DMS153 treated with DMSO at 0.1 percent for 48 hours (cell line): ENCODE results near the gene NAGLU.
"Not testable (repeated sequence)": the region's sequence is repeated elsewhere in the genome, so short reads cannot be mapped to it uniquely, and the experiment has no call there.

Source experiments
- DNase-seq: peaks from one replicate; lab custom pipeline; 2025; ENCODE audit not compliant: unreplicated experiment; lab: John Stamatoyannopoulos, UW

Gene NAGLU

DNA sequence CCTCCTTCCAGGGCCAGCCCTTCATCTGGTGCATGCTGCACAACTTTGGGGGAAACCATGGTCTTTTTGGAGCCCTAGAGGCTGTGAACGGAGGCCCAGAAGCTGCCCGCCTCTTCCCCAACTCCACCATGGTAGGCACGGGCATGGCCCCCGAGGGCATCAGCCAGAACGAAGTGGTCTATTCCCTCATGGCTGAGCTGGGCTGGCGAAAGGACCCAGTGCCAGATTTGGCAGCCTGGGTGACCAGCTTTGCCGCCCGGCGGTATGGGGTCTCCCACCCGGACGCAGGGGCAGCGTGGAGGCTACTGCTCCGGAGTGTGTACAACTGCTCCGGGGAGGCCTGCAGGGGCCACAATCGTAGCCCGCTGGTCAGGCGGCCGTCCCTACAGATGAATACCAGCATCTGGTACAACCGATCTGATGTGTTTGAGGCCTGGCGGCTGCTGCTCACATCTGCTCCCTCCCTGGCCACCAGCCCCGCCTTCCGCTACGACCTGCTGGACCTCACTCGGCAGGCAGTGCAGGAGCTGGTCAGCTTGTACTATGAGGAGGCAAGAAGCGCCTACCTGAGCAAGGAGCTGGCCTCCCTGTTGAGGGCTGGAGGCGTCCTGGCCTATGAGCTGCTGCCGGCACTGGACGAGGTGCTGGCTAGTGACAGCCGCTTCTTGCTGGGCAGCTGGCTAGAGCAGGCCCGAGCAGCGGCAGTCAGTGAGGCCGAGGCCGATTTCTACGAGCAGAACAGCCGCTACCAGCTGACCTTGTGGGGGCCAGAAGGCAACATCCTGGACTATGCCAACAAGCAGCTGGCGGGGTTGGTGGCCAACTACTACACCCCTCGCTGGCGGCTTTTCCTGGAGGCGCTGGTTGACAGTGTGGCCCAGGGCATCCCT is 7.4 kb downstream of the NAGLU start:
- DNase-seq: no peak

DNA sequence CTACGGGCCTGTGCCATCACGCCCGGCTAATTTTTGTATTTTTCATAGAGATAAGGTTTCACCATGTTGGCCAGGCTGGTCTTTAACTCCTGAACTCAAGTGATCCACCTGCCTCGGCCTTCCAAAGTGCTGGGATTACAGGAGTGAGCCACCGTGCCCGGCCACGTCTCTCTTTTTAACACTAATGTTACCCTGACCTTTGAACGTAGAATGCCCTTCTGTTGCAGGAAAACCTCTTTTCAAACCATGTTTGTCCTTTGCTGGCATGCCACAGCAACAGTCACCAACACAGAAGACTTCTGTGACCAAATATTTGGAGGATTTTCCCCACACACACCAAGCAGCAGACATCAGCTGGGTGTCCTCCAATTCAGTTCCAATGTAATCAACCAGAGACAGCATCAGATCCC is 8.8 kb downstream of the NAGLU start:
- DNase-seq: no peak

DNA sequence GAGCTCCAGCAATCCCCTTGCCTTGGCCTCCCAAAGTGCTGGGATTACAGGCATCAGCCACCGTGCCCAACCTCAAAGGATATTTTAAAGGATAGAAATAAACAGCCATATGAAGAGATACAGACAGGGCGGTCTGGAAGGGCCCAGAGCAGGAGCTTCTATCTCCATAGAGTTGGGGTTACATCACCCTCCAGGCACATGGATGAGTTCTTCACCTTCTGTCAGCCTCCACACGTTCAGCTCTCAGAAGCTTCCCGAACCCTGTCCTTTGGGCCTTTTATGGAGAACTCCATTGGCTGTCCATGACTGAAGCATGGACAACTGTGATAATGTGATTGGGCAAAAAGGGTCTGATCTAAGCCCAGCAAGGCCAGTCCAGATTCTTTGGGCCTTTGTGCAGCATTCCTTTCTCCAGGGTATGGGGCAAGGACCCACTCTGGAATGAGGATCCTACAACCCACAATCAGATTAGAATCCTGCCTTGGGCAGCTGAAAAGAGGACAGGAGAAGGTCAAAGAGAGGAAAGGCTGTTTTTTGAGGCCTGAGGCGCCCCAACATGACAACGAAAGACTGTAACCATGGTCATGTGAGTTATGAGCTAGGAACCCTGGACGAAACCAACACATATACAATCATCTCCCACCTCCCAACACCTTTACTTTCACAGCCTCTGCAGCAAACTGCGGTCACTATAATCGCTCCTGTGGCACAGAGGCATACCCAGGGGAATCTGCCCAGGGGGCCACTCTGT is 9.9 kb downstream of the NAGLU start:
- DNase-seq: not testable (repeated sequence)

DNA sequence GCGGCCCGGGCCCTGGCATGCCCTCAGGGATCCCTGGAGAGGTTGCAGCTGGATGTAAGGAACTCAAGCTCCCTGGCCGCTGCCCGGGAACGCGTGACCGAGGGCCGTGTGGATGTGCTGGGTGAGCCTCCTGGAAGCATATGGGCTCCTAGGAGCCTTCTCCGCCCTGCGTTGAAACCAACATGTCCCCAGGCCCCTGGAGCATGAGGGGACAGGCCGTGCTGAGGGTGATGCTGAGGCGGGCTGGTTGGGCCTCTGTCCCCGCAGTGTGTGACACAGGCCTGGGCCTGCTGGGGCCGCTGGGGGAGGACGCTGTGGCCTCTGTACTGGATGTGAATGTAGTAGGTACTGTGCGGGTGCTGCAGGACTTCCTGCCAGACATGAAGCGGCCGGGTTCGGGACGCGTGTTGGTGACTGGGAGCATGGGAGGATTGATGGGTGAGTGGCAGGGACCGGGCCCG is 11.0 kb downstream of the NAGLU start:
- DNase-seq: no peak

DNA sequence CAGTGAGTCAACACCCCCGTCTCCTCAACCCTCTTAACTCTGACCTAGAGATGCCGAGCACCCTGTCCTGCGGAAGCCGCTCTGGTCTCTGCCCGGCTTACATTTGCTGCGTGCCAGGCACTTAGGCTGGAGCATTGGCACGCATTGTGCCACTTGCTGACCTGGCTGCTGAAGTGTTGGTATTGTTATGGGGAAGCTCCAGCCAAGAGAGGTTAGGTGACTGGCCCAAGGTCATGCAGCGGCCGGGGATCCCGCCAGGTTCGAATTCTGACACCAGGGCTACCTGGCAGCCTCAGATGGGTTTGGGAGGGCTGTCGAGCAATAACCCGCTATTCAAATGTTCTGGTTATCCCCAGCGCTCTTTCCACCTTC is 11.6 kb downstream of the NAGLU start:
- DNase-seq: no peak

DNA sequence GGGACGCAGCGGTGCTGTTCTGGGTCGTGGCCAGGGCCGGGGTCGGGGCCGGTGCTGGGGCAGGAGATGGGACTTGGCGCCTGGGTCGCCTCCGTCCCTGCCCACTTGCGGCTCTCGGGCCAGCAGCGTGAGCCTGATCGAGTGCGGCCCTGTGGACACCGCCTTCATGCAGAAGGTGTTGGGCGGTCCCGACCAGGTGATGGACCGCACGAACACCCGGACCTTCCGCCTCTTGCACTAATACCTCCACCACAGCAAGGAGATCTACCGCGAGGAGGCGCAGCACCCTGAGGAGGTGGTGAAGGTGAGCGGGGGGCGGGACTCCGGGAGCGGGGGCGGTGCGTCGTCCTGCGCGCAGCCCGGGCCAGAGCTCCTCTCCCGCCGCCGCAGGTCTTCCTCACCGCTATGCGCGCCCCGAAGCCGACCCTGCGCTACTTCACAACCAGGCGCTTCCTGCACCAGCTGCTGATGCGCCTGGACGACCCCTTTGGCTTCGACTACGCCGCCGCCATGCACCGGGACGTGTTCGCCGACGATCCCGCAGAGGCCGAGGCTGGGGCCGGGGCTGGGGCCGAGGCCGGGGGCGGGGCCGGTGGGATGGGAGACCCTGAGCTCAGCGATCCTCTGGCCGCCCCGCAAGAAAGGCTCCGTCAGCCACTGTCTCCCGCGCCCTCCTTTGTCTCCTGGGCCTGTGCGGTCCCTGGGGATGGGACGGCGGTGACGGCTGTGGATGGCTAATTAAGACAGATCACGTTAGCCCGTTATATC is 12.2 kb downstream of the NAGLU start:
- peak; percentile 81 for DNase-seq

DNA sequence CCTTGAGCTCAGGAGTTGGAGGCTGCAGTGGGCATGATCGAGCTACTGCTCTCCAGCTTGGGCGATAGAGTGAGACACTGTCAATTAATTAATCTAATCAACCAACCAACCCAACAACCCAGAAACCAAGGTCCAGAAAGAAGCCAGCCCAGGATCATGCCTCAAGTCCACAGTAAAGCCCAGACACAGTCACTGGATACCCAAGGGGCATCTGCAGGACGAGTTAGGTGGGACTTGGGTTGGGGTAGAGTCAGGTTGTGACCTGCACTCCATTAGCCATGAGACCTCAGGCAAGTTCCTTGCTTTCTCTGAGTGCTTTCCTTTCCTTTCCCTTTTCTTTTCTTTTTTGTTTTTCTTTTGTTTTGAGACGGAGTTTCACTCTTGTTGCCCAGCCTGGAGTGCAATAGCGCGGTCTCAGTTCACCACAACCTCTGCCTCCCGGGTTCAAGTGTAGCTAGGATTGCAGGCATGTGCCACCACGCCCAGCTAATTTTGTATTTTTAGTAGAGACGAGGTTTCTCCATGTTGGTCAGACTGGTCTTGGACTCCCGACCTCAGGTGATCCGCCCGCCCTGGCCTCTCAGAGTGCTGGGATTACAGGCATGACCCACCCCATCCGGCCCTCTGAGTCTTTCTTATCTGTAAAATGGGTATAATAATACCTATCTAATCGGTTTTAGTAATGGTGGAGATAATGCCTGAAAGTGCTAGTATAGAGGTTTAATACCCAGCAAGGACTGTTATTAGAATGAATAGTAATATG is 13.1 kb downstream of the NAGLU start:
- no peak for DNase-seq

DNA sequence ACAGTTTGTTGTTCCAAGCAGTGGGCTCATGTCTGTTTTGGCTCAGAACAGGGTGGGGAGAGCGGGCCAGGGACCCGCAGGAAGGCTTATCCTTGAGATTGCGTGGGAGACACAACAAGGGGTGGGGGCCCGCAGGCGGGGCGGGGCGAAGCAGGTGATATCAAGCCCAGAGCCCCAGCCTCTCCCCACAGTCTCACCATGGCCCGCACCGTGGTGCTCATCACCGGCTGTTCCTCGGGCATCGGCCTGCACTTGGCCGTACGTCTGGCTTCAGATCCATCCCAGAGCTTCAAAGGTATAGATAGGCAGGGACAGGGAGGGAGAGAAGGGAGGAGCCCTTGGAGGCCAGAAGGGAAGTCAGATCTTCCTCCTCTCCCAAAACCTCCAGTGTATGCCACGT is 16.7 kb downstream of the NAGLU start, which contains the start of gene HSD17B1:
TSS of gene HSD17B1 (plus strand) at position 188 of the 400 bp plus-strand sequence. CDS start at position 199, 11 bp downstream.
- DNase-seq: not testable (repeated sequence)

DNA sequence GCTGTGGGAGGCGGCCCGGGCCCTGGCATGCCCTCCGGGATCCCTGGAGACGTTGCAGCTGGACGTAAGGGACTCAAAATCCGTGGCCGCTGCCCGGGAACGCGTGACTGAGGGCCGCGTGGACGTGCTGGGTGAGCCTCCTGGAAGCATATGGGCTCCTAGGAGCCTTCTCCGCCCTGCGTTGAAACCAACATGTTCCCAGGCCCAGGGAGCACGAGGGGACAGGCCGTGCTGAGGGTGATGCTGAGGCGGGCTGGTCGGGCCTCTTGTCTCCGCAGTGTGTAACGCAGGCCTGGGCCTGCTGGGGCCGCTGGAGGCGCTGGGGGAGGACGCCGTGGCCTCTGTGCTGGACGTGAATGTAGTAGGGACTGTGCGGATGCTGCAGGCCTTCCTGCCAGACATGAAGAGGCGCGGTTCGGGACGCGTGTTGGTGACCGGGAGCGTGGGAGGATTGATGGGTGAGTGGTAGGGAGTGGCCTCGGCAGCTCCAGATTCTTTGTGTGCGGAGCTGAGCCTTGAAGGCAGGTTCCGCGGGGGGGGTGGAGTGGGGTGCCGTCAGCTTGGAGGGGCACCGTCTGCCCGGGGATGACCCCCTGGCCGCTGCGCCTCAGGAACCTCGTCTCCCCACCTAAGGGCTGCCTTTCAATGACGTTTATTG is 17.2 kb downstream of the NAGLU start:
- no peak for DNase-seq

DNA sequence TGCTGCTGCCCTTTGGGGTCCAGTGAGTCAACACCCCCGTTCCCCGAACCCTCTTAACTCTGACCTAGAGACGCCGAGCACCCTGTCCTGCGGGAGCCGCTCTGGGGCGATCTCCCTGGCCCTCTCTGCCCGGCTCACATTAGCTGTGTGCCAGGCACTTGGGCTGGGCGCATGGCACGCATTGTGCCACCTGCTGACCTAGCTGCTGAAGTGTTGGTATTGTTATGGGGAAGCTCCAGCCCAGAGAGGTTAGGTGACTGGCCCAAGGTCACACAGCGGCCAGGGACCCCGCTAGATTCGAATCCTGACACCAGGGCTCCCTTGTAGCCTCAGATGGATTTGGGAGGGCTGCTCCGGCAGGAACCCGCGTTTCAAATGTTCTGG is 17.8 kb downstream of the NAGLU start:
- DNase-seq: no peak

DNA sequence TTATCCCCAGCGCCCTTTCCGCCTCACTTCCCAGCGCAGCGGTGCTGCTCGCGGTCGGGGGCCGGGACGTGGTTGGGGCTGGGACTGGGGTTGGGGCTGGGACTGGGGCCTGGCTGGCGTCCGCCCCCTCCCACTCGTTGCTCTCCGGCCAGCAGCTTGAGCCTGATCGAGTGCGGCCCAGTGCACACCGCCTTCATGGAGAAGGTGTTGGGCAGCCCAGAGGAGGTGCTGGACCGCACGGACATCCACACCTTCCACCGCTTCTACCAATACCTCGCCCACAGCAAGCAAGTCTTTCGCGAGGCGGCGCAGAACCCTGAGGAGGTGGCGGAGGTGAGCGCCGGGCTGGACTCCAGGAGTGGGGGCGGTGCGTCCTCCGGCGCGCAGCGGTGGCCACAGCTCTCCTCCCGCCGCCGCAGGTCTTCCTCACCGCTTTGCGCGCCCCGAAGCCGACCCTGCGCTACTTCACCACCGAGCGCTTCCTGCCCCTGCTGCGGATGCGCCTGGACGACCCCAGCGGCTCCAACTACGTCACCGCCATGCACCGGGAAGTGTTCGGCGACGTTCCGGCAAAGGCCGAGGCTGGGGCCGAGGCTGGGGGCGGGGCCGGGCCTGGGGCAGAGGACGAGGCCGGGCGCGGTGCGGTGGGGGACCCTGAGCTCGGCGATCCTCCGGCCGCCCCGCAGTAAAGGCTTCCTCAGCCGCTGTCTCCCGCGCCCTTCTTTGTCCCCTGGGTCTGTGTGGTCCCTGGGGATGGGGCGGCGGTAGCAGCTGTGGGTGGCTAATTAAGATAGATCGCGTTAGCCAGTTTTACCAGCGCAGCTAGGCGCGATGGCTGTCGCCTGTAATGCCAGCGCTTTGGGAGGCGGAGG is 18.4 kb downstream of the NAGLU start:
- DNase-seq: peak; percentile 48

DNA sequence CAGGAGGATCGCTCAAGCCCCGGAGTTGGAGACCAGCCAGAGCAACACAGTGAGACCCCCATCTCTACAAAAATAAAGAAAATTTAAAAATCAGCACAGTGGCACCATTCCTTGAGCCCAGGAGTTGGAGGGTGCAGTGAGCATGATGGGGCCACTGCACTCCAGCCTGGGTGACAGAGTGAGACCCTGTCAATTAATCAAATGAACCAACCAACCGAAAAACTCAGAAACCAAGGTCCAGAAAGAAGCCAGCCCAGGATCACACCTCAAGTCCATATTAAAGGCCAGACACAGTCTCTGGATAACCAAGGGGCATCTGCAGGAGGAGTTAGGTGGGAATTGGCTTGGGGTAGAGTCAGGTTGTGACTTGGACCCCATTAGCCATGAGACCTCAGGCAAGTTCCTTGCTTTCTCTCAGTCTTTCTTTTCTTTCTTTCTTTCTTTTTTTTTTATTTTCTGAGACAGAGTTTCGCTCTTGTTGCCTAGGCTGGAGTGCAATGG is 19.1 kb downstream of the NAGLU start:
- DNase-seq: no peak

DNA sequence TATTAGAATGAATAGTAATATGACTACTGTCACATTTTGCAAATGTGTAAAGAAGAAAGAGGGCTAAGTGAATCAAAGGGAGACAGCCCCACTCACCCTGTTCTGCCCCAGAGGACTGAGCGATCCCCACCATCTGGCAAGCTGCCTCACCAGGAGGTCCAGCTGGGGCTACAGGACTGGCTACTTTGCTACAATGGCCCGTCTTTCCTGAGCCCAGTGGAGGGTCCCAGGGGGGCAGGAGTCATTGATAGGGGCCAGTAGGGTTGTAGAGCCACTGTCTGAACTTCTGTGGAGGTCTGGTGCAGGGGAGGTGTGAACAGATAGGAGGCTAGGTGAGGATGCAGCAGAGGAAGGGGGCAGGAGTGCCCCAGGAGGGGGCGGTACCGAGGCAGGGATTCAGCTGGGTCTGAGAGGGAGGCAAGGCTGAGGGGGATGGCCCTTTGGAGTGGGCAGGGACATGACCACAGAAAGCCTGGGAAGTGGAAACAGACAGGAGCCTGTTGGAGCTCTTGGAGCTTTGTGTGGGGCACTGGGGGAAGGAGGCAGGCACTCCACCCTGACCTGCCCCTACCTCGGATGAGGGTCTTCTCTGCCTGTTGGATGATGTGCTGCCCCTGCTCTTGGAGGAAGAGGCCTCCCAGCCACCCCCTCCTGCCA is 20.0 kb downstream of the NAGLU start:
- not testable (repeated sequence) for DNase-seq

DNA sequence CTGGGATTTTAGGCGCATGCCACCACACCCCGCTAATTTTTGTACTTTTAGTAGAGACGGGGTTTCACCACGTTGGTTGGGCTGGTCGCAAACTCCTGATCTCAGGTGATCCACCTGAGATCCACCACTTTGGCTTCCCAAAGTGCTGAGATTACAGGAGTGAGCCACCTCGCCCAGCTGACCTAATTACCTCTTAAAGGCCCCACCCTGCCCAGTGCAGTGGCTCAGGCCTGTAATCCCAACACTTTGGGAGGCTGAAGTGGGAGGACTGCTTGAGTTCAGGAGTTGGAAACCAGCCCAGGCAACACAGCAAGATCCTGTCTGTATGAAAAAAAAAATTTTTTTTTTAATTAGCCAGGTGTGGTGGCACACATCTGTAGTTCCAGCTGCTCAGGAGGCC is 23.0 kb downstream of the NAGLU start:
- DNase-seq: no peak

DNA sequence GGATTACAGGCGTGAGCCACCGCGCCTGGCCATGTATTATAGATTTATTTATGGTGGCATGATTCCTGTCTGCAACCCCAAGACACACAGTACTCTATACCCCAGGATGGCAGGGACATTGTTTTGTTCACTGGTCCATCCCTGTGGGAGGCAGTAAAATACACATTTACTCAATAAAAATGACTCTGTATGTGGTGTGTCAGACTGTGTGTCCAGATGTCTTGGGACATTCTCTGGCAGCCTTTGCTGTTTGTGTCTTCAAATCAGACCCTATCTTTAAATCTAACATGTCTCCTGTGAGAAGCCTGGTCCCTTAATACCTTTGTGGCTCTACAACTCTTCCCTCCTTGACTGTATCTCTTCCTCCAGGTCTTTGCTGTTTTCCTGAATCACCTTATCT is 24.2 kb downstream of the NAGLU start:
- DNase-seq: no peak

DNA sequence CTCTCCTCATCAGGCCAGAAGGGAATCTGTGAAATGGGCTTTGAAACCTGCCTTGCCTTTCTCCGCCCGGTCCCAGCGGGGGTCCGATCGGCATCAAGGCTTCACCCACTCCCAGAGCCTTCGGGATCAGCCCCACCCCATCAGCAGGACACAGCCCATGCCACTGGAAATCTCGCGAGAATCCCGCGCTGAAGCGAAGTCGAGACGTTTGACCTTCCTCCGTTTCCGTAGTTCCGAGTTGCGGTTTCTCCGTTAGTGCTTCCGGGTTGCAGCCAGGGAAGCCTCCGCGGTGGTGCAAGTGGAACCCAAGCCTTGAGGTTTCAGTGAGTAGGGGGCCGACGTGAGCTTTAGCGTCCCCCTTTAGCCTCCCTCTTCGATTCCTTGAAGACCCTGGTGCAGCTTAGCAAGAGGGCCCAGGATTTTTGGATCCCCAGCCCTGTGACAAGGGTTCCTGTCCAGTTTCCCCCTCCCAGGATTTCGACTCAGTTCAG is 25.9 kb downstream of the NAGLU start, which contains the start of gene COASY:
TSS of gene COASY (plus strand) at position 252 of the 491 bp plus-strand sequence. CDS start 475 bp downstream, outside the sequence.
- DNase-seq: peak; percentile 62

DNA sequence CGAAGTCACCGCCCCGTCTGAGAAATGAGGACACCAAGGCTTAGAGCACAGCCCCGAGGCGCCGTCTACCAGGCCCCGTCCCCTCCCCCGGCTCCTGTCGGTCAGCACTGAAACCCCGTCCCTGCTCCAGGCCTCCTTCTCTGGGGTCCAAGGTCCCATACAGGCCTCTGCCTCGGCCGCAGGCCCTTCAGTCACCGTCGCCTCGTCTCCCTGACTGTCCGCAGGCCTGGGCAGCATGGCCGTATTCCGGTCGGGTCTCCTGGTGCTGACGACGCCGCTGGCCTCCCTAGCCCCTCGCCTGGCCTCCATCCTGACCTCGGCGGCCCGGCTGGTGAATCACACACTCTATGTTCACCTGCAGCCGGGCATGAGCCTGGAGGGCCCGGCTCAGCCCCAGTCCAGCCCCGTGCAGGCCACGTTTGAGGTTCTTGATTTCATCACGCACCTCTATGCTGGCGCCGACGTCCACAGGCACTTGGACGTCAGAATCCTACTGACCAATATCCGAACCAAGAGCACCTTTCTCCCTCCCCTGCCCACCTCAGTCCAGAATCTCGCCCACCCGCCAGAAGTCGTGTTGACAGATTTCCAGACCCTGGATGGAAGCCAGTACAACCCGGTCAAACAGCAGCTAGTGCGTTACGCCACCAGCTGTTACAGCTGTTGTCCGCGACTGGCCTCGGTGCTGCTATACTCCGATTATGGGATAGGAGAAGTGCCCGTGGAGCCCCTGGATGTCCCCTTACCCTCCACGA is 26.5 kb downstream of the NAGLU start:
- DNase-seq: no peak
